H9 (cell line): ENCODE measurements around the gene ZNF521. TPM values are rescaled to one million over a fixed set of nuclear protein-coding genes. Genes with fewer than 3 reads are reported as not detected.

Source experiments
- DNase-seq: peaks from one replicate; pipeline ENCODE4 v3.0.0-alpha.2; 2017
- H2AFZ ChIP-seq: one replicate; pipeline ENCODE4 v1.6.1; 2013; ENCODE audit warnings: mild to moderate bottlenecking, low read length, control low read depth, moderate library complexity
- H2AK5ac ChIP-seq: 2 replicates; pipeline ENCODE4 v1.6.1; 2013; ENCODE audit warnings: low read length, control low read depth, mixed read lengths; ENCODE audit not compliant: insufficient read length
- H2BK120ac ChIP-seq: one replicate; pipeline ENCODE4 v1.6.1; 2013; ENCODE audit warnings: low read depth, mild to moderate bottlenecking, low read length, control low read depth, inconsistent platforms; ENCODE audit not compliant: poor library complexity, severe bottlenecking
- H2BK12ac ChIP-seq: 2 replicates; pipeline ENCODE4 v1.6.1; 2013; ENCODE audit warnings: low read length, control low read depth, mixed read lengths, low read depth; ENCODE audit not compliant: insufficient read length
- H2BK15ac ChIP-seq: 2 replicates; pipeline ENCODE4 v1.6.1; 2013; ENCODE audit warnings: low read depth, low read length, control low read depth
- H2BK20ac ChIP-seq: one replicate; pipeline ENCODE4 v1.6.1; 2013; ENCODE audit warnings: low read depth, mild to moderate bottlenecking, low read length, control low read depth, inconsistent platforms; ENCODE audit not compliant: poor library complexity, severe bottlenecking
- H2BK5ac ChIP-seq: 2 replicates; pipeline ENCODE4 v1.6.1; 2013; ENCODE audit warnings: low read length, control low read depth, mixed read lengths; ENCODE audit not compliant: insufficient read length
- H3K14ac ChIP-seq: 2 replicates; pipeline ENCODE4 v1.6.1; 2013; ENCODE audit warnings: low read length, control low read depth; ENCODE audit not compliant: insufficient read depth
- H3K18ac ChIP-seq: 2 replicates; pipeline ENCODE4 v1.6.1; 2013; ENCODE audit warnings: low read depth, mild to moderate bottlenecking, mixed read lengths, low read length, control low read depth; ENCODE audit not compliant: insufficient read length
- H3K23ac ChIP-seq: 2 replicates; pipeline ENCODE4 v1.6.1; 2013; ENCODE audit warnings: low read length, control low read depth, mixed read lengths, low read depth; ENCODE audit not compliant: insufficient read length
- H3K23me2 ChIP-seq: 2 replicates; pipeline ENCODE4 v1.6.1; 2013; ENCODE audit warnings: low read depth, mild to moderate bottlenecking, mixed read lengths, low read length, control low read depth; ENCODE audit not compliant: insufficient read length, poor library complexity, severe bottlenecking
- H3K27ac ChIP-seq: 2 replicates; pipeline ENCODE4 v1.5.1; 2013; ENCODE audit warnings: low read length, control low read depth, mixed read lengths, low read depth; ENCODE audit not compliant: insufficient read length
- H3K27me3 ChIP-seq: 2 replicates; pipeline ENCODE4 v1.6.1; 2013; ENCODE audit warnings: low read length, control low read depth, inconsistent platforms; ENCODE audit not compliant: insufficient read depth
- H3K4ac ChIP-seq: 2 replicates; pipeline ENCODE4 v1.6.1; 2013; ENCODE audit warnings: low read depth, mild to moderate bottlenecking, control low read depth, inconsistent platforms, low read length, moderate library complexity
- H3K4me1 ChIP-seq: 2 replicates; pipeline ENCODE4 v1.6.1; 2013; ENCODE audit warnings: low read length, control low read depth, inconsistent platforms; ENCODE audit not compliant: insufficient read depth
- H3K4me2 ChIP-seq: 2 replicates; pipeline ENCODE4 v1.6.1; 2013; ENCODE audit warnings: low read length, control low read depth, mixed read lengths; ENCODE audit not compliant: insufficient read length, insufficient read depth
- H3K56ac ChIP-seq: 2 replicates; pipeline ENCODE4 v1.6.1; 2013; ENCODE audit warnings: low read depth, mild to moderate bottlenecking, mixed read lengths, low read length, control low read depth; ENCODE audit not compliant: insufficient read length
- H3K79me1 ChIP-seq: 2 replicates; pipeline ENCODE4 v1.6.1; 2013; ENCODE audit warnings: low read depth, mild to moderate bottlenecking, moderate library complexity, low read length, control low read depth, inconsistent platforms; ENCODE audit not compliant: insufficient read depth, poor library complexity, severe bottlenecking
- H3K79me2 ChIP-seq: 2 replicates; pipeline ENCODE4 v1.6.1; 2013; ENCODE audit warnings: low read length, control low read depth, inconsistent platforms; ENCODE audit not compliant: insufficient read depth
- H3K9ac ChIP-seq: 2 replicates; pipeline ENCODE4 v1.6.1; 2013; ENCODE audit warnings: low read length, control low read depth, mixed read lengths; ENCODE audit not compliant: insufficient read length; ENCODE audit errors: extremely low read depth
- H3K9me3 ChIP-seq: one replicate; pipeline ENCODE4 v1.6.1; 2013; ENCODE audit warnings: low read depth, low read length, inconsistent platforms; ENCODE audit not compliant: control insufficient read depth
- H3T11ph ChIP-seq: one replicate; pipeline ENCODE4 v1.6.1; 2013; ENCODE audit warnings: mild to moderate bottlenecking, low read length, control low read depth, inconsistent platforms
- H4K20me1 ChIP-seq: one replicate; pipeline ENCODE4 v1.6.1; 2013; ENCODE audit not compliant: control insufficient read depth, insufficient read length, insufficient read depth
- H4K5ac ChIP-seq: 2 replicates; pipeline ENCODE4 v1.6.1; 2013; ENCODE audit warnings: low read depth, mild to moderate bottlenecking, mixed read lengths, low read length, control low read depth; ENCODE audit not compliant: insufficient read length
- H4K8ac ChIP-seq: replicated peaks from 2 replicates; pipeline ENCODE4 v1.6.1; 2013; ENCODE audit warnings: low read length, control low read depth, mixed read lengths, low read depth; ENCODE audit not compliant: insufficient read length
- H4K91ac ChIP-seq: 2 replicates; pipeline ENCODE4 v1.6.1; 2013; ENCODE audit warnings: low read depth, mild to moderate bottlenecking, moderate library complexity, mixed read lengths, low read length, control low read depth; ENCODE audit not compliant: insufficient read length
- H3K27ac Mint-ChIP-seq, 3 experiments: 2 replicates in 2 of 3; 3 replicates in 1 of 3; pipeline ENCODE4 v1.8.0; 2020 to 2021; ENCODE audit warnings: mixed read lengths in 3 of 3, mild to moderate bottlenecking in 1 of 3, moderate library complexity in 1 of 3
- H3K27me3 Mint-ChIP-seq: 2 replicates; pipeline ENCODE4 v1.8.0; 2021; ENCODE audit warnings: low read depth, mild to moderate bottlenecking, moderate library complexity, mixed read lengths
- H3K36me3 Mint-ChIP-seq, 3 experiments: 2 replicates in 2 of 3; 3 replicates in 1 of 3; pipeline ENCODE4 v1.8.0; 2020 to 2021; ENCODE audit warnings: low read depth in 3 of 3, mixed read lengths in 3 of 3; ENCODE audit not compliant: insufficient read depth in 1 of 3
- H3K4me1 Mint-ChIP-seq, 2 experiments: 2 replicates each; pipeline ENCODE4 v1.8.0; 2020; ENCODE audit warnings: mixed read lengths in 2 of 2
- H3K4me3 Mint-ChIP-seq, 2 experiments: 2 replicates in 1 of 2; 3 replicates in 1 of 2; pipeline ENCODE4 v1.8.0; 2020 to 2021; ENCODE audit warnings: mild to moderate bottlenecking in 2 of 2, mixed read lengths in 2 of 2, moderate library complexity in 1 of 2
- H3K9me3 Mint-ChIP-seq, 2 experiments: 2 replicates in 1 of 2; 3 replicates in 1 of 2; pipeline ENCODE4 v1.8.0; 2020; ENCODE audit warnings: mild to moderate bottlenecking in 2 of 2, mixed read lengths in 2 of 2, moderate library complexity in 1 of 2
- WGBS: extraction: QIAGEN DNeasy Blood & Tissue Kit; methylation state at CpG from one replicate; pipeline ENCODE4 v1.1.7; 2013; ENCODE audit warnings: missing lambda C conversion rate, low lambda C conversion rate, mixed read lengths; ENCODE audit not compliant: insufficient read length; ENCODE audit errors: extremely low coverage; 5-methylcytosine and 5-hydroxymethylcytosine counted together
- total RNA-seq: library from RNA; stranded (reverse); gene quantifications from 2 replicates; pipeline ENCODE4 v1.2.1, GENCODE V29; 2021
- TF ChIP-seq, protein P1 (sequence below): fragments of 200-600 bp; sonication (generic); conservative IDR thresholded peaks from 3 replicates; pipeline ENCODE4 v1.8.0; 2021; ENCODE audit warnings: antibody characterized with exemption, mild to moderate bottlenecking

ZNF521 gene
- total RNA-seq, 1 experiment from 2014 or later, result 3.3 TPM

DNA sequence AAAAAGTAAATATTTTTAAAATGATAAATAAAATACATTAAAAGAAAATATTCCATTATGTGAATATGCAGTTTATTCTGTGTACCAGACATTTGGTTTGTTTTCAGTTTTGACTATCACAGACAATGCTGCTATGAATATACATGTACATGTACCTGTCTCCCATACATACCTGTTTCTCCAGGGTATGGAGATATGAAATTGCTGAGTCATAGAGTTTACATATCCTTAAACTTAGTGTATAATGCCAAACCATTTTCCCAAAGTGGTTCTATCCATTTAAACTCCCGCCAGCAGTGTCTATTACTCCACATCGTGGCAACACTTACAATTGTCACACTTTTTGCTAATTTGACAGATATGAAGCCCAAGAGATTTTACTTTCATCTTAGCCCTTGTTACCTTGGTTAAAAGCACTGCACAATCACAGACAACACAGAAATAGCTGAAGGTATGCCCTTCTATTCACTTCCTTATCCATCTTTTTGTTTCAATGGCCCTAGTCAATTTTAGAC lies 56.3 kb downstream of the ZNF521 start:
- no peak overlapping the region for H2BK20ac ChIP-seq
- Mint-ChIP-seq H3K27ac (no peak overlapping the region), H3K27me3 (no peaks in the 10 kb centered on the region; the same call in 1 of the 2 replicates), H3K4me1 (no peaks in the 10 kb centered on the region), H3K4me3 (no peak overlapping the region), H3K36me3 (no peaks in the 10 kb centered on the region), H3K9me3 (no peaks in the 10 kb centered on the region)
- H2BK5ac ChIP-seq, result no peak overlapping the region
- H3K23me2 ChIP-seq, result no peaks in the 10 kb centered on the region
- no peak overlapping the region for H4K5ac ChIP-seq
- no peak overlapping the region for H3K4me2 ChIP-seq
- no peak for DNase-seq
- no peaks in the 10 kb centered on the region for H3K27me3 ChIP-seq
- WGBS, result no CpG with 5 or more reads among the region's 2 CpGs
- no peak overlapping the region for H2BK12ac ChIP-seq
- H4K8ac ChIP-seq, result no peak overlapping the region
- no peaks in the 10 kb centered on the region for H3K79me2 ChIP-seq
- H2BK15ac ChIP-seq, result no peak overlapping the region
- H3T11ph ChIP-seq, result no peak overlapping the region
- H3K14ac ChIP-seq, result no peak overlapping the region
- no peaks in the 10 kb centered on the region for H3K79me1 ChIP-seq
- no peak overlapping the region for H4K91ac ChIP-seq
- no peaks in the 10 kb centered on the region for H3K4me1 ChIP-seq
- no peaks in the 10 kb centered on the region for H3K9me3 ChIP-seq
- H3K18ac ChIP-seq, result no peak overlapping the region
- no peaks in the 10 kb centered on the region for H4K20me1 ChIP-seq
- no peak overlapping the region for H2BK120ac ChIP-seq
- H2AFZ ChIP-seq, result no peak overlapping the region
- TF ChIP-seq, protein P1, sequence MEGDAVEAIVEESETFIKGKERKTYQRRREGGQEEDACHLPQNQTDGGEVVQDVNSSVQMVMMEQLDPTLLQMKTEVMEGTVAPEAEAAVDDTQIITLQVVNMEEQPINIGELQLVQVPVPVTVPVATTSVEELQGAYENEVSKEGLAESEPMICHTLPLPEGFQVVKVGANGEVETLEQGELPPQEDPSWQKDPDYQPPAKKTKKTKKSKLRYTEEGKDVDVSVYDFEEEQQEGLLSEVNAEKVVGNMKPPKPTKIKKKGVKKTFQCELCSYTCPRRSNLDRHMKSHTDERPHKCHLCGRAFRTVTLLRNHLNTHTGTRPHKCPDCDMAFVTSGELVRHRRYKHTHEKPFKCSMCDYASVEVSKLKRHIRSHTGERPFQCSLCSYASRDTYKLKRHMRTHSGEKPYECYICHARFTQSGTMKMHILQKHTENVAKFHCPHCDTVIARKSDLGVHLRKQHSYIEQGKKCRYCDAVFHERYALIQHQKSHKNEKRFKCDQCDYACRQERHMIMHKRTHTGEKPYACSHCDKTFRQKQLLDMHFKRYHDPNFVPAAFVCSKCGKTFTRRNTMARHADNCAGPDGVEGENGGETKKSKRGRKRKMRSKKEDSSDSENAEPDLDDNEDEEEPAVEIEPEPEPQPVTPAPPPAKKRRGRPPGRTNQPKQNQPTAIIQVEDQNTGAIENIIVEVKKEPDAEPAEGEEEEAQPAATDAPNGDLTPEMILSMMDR, result no peak
- no peak overlapping the region for H3K56ac ChIP-seq
- H3K23ac ChIP-seq, result no peak overlapping the region
- no peak overlapping the region for H3K9ac ChIP-seq
- no peak overlapping the region for H3K27ac ChIP-seq
- H2AK5ac ChIP-seq, result no peak overlapping the region
- H3K4ac ChIP-seq, result no peak overlapping the region
